ENCODE data around the gene CRB2. TPM values are rescaled to one million over a fixed set of nuclear protein-coding genes. Genes with fewer than 3 reads are reported as not detected.
"Not testable (repeated sequence)": the region's sequence is repeated elsewhere in the genome, so short reads cannot be mapped to it uniquely, and the experiment has no call there.

CRB2 gene
- total and polyA plus RNA-seq, 3 donors from 2014 or later: 0.63 to 3.4 (median 0.68) TPM

DNA sequence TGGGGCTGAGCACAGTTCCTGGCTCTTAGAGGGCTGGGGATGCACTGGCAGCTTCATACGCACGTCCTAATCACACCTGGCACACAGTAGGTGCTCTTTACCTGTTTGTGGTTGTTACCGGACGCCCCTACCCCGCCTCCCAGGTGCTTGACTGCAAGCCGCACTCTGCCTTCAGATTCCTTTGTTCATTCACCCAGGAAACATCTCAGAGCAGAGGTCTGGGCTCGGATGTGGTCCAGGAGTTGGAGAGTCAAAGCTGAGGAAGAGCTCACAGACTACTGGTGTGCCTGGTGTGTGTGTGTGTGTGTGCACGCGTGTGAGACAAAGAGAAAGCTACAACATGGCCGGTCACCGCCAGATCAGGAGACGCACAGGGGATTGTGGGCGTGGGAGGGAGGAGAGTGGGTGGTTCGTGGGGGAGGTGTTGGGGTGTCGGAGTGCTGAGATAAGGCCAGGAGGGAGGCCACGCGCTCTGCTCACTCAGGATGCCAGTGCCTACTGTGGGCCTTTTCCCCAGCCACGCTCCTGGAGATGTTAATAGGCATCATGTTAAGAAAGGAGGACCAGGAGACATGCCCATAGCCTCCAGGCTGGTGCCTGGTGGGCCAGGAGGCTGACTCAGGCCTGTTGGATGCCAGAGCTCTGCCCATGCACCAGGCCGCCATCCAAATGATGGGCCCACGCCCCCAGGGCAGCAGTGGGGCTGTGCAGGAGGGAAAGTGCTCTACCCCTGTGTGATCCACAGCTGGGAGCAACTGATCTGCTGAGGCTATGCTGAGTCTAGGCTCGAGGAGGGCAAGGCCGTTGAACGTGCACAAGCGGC, 39.9 kb downstream of the CRB2 start:
- Histone ChIP-seq H3K27ac (no peak overlapping the region), H3K9me3 (no peaks in the 10 kb centered on the region), H3K27me3 (no peaks in the 10 kb centered on the region), H3K4me3 (no peak overlapping the region), H3K4me1 (no peaks in the 10 kb centered on the region), H3K36me3 (ENCODE audit: low read depth, missing control alignments) (no peaks in the 10 kb centered on the region)
- TF ChIP-seq, protein P1, sequence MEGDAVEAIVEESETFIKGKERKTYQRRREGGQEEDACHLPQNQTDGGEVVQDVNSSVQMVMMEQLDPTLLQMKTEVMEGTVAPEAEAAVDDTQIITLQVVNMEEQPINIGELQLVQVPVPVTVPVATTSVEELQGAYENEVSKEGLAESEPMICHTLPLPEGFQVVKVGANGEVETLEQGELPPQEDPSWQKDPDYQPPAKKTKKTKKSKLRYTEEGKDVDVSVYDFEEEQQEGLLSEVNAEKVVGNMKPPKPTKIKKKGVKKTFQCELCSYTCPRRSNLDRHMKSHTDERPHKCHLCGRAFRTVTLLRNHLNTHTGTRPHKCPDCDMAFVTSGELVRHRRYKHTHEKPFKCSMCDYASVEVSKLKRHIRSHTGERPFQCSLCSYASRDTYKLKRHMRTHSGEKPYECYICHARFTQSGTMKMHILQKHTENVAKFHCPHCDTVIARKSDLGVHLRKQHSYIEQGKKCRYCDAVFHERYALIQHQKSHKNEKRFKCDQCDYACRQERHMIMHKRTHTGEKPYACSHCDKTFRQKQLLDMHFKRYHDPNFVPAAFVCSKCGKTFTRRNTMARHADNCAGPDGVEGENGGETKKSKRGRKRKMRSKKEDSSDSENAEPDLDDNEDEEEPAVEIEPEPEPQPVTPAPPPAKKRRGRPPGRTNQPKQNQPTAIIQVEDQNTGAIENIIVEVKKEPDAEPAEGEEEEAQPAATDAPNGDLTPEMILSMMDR (IDR thresholded peaks at IDR 0.05): no peak
- TF ChIP-seq POLR2A (IDR thresholded peaks at IDR 0.05): no peak
- WGBS, 2 donors: 85 to 90% methylated on average over 11 to 24 of the region's 24 CpGs
- intact Hi-C loops (cut with DNase I; ENCODE audit: low total_unique reads): no loop called here
- no peak for DNase-seq

- no peaks in the 10 kb centered on the region for H3K9me3 ChIP-seq
- H3K4me3 ChIP-seq: no peak overlapping the region
- 90 to 95% methylated on average over 4 of the region's 4 CpGs for WGBS, 2 donors
- H3K4me1 ChIP-seq: no peaks in the 10 kb centered on the region
- no peaks in the 10 kb centered on the region for H3K36me3 ChIP-seq (ENCODE audit: low read depth, missing control alignments)
- TF ChIP-seq POLR2A (IDR thresholded peaks at IDR 0.05): no peak
- TF ChIP-seq, protein P1 (IDR thresholded peaks at IDR 0.05): no peak
- DNase-seq: no peak
- intact Hi-C loops (cut with DNase I; ENCODE audit: low total_unique reads): no loop called here
- no peaks in the 10 kb centered on the region for H3K27me3 ChIP-seq
- no peak overlapping the region for H3K27ac ChIP-seq
Observed at GRCh38 chr9:123397975-123398374, 42.0 kb downstream of the CRB2 start.

DNA sequence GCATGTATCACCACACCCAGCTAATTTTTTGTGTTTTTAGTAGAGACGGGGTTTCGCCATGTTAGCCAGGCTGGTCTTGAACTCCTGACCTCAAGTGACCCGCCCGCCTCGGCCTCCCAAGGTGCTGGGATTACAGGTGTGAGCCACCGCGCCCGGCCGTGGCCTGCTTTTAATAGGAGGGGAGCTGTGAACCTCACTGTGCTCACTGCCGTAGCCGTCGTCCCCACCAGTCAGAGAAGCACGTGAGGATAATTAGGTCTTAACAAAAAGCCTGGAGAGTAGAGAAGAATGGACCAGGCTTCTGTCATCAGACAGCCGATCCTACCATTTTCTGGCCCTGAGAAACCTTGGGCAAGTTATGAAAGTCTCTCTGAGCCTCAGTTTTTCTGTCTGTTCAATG, 42.9 kb downstream of the CRB2 start:
- H3K27ac ChIP-seq; DNase-seq; H3K4me3 ChIP-seq; H3K36me3 ChIP-seq (ENCODE audit: low read depth, missing control alignments); intact Hi-C loops (cut with DNase I; ENCODE audit: low total_unique reads); H3K4me1 ChIP-seq; H3K27me3 ChIP-seq; H3K9me3 ChIP-seq: not testable (repeated sequence)
- whole genome bisulfite sequencing, 2 donors: 90 to 96% methylated on average over 14 of the region's 14 CpGs

- Histone ChIP-seq H3K4me1 (no peaks in the 10 kb centered on the region), H3K27ac (no peak overlapping the region), H3K4me3 (no peak overlapping the region), H3K27me3 (no peaks in the 10 kb centered on the region), H3K36me3 (ENCODE audit: low read depth, missing control alignments) (no peaks in the 10 kb centered on the region), H3K9me3 (no peaks in the 10 kb centered on the region)
- intact Hi-C loops (cut with DNase I; ENCODE audit: low total_unique reads): no loop called here
- TF ChIP-seq, protein P1 (IDR thresholded peaks at IDR 0.05): peak in 2 of 3 experiments; percentile 26 to 47
- no peak for TF ChIP-seq POLR2A (IDR thresholded peaks at IDR 0.05)
- WGBS, 2 donors: 72 to 81% methylated on average over 11 of the region's 11 CpGs
- peak; percentile 57 for DNase-seq
Observed at GRCh38 chr9:123399803-123400378, 43.9 kb downstream of the CRB2 start.

DNA sequence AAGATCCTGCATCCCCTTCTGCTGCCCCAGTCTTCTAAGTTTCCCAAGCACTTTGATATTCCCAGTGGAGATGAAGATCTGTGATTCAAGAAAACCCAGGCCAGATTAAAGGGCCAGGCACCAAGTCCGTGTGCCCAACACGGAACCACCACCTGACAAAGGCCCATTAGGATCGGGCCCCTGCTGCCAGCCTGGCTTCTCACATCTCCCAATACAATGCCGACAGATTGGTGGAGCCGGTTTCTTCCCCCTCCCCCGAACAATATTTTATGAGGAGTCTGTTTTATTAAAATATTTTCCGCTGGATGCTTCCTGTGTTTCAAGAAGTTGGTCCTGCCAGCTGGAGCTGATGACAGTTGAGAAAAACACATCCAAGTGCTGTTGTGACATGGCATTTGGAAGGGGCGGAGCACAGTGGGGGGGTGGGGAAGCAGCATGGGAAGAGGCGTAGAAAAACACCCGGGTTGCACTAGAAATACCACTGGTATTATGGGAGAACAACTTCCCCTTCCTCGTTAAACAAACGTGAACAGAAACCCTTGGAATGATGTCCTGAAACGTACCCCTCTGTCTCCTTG, 45.0 kb downstream of the CRB2 start:
- DNase-seq: no peak
- no peaks in the 10 kb centered on the region for H3K27me3 ChIP-seq
- WGBS, 2 donors: 90% methylated on average over 13 of the region's 13 CpGs
- H3K9me3 ChIP-seq: no peaks in the 10 kb centered on the region
- no peaks in the 10 kb centered on the region for H3K4me1 ChIP-seq
- H3K36me3 ChIP-seq (ENCODE audit: low read depth, missing control alignments): no peaks in the 10 kb centered on the region
- no peak for TF ChIP-seq POLR2A (IDR thresholded peaks at IDR 0.05)
- TF ChIP-seq, protein P1 (IDR thresholded peaks at IDR 0.05): no peak
- no peak overlapping the region for H3K27ac ChIP-seq
- intact Hi-C loops (cut with DNase I; ENCODE audit: low total_unique reads): no loop called here
- H3K4me3 ChIP-seq: no peak overlapping the region
